ENCODE results near the gene SHMT2.

SHMT2 gene

GRCh38 chr12:57229634-57230380, at the start of gene SHMT2:
Gene SHMT2, plus strand, starts transcription at chr12:57229711. Its CDS starts 68 bp downstream, at chr12:57229779.
- peak; percentile 94 to 96 for DNase-seq

- no peak for DNase-seq
Observed at GRCh38 chr12:57180321-57180989, 49.1 kb upstream of the SHMT2 start.

- DNase-seq, result no peak
Observed at GRCh38 chr12:57181072-57181471, 48.4 kb upstream of the SHMT2 start.

DNA sequence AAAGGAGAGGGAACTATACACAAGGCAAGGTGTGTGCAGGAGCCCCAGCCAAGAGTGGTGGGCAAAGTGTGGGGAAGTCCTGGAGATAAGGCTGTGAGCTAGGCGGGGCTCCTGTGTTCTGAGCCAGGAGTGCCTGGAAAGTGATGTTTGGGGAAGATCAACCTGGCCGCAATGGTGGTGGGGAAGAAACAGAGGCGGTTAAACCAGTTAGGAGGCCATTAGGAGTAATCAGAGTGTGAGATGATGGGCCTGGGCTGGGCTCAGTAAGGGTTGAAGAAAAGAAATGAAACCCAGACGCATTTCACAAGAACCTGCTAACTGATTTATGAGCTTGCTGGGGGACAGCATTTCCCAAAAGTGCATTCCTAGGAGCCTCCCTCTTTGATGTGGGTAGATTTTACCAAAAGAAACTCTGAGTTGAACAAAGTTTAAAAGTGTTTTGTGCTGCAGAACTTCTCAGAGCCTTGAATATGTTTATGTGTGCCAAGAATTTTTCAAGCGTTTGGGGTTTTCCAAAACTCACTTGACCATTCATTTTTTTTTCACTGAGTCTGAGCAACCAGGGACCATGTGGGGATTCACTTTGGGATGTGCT, 47.9 kb upstream of the SHMT2 start:
- DNase-seq, result no peak

DNA sequence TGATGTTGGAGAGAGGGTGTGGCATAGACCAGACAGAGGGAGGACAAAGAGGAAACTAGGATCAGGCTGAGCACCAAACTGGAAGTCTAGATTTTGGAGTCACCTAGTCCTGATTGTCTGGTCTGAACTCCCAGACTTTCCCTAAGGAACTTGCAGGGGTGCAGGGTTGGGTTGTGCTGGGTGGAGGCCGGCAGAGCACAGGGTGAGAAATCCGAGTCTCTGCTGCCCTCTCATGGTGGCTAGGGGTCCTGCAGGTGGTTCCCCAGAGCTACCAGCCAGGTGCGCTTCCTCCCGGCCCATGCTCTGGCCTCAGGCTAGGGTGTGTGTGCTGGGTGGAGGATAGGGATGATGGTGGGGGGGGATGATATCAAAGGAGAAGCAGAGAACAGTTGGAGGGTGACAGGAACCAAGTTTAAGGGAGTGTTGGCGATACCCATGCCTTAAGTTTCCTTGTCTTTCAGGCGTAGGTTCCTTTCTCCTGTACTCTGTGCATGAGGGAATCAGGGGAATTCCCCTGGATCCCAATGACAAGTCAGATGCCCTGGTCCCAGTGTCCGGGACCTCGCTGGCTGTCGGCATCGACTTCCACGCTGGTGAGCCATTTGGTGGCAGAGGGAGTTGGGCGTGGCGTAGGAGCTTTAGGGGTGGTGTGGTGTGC, 46.5 kb upstream of the SHMT2 start:
- peak; percentile 77 to 79 for DNase-seq

DNA sequence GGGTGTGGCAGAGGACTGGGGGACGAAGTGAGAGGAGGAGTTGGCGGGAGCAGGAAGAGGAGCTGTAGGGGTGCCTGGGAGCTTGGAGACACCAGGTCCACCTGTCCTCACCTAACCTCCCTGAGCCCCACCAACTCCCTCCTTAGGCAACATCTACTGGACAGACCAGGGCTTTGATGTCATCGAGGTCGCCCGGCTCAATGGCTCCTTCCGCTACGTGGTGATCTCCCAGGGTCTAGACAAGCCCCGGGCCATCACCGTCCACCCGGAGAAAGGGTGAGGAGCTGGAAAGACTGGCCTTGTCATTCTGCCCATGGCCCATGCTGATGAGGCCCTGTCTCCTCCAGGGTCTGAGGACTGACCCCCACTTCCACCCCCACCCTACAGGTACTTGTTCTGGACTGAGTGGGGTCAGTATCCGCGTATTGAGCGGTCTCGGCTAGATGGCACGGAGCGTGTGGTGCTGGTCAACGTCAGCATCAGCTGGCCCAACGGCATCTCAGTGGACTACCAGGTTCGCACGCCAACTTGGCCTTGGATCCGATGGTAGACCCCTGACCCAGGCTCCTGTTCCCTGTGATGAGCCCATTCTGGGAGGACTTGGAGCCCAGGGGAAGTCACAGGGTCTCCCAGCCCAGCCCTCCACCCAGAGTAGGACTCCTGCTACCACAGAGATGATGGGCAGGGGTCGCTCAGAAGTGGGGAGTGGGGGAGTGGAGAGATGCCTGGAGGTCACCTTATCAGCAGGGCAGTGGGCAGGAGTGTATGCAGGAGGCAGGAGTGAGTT, 45.4 kb upstream of the SHMT2 start:
- no peak for DNase-seq

GRCh38 chr12:57185403-57185802, 44.1 kb upstream of the SHMT2 start:
- no peak for DNase-seq

DNA sequence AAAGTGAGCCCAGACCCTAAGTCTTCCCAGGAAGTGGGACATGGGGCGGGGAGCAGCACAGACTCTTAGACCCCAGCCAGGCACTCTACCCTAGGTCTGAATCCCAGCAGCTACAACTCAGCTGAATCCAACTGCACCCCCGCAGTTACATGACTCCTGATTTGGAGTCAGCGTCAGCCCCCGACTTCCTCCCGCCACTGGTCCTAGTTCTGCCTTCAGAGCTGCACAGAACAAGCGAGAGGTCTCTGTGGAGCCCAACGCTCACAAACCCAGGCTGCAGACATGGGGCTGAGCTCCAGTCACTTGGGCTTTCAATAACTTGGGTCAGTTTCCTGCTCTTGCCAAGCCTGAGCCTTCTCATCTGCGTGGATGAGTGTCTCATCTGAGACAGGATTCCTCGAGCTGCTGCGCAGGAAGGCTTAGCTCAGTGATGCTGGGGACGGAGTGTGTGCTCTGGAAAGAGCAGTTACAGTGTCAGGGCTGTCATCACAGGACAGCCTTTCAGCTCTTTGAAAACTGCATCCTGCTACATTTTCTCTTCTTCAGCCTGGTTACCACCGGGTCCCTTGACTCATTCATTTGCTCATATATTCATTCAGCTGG, 43.5 kb upstream of the SHMT2 start:
- no peak for DNase-seq

- no peak for DNase-seq
Observed at GRCh38 chr12:57187222-57188089, 42.1 kb upstream of the SHMT2 start.

DNA sequence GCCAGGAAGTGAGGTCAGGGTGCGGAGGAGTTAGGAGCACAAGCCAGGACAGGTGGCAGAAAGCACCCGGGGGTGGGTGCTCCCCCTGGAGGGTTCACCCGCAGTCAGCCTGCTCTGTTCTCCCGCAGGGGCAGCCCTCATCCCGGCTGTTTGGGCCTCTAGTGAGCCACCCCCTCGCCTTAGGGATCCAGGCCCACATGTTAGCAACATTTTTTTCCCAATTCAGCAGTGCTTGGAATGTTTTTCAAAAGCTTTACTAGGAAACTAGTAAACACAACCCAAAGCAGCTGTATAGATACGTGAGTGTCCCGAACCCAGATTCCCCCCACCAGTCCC, 41.5 kb upstream of the SHMT2 start:
- DNase-seq, result no peak

GRCh38 chr12:57190037-57190436, 39.5 kb upstream of the SHMT2 start:
- no peak for DNase-seq

DNA sequence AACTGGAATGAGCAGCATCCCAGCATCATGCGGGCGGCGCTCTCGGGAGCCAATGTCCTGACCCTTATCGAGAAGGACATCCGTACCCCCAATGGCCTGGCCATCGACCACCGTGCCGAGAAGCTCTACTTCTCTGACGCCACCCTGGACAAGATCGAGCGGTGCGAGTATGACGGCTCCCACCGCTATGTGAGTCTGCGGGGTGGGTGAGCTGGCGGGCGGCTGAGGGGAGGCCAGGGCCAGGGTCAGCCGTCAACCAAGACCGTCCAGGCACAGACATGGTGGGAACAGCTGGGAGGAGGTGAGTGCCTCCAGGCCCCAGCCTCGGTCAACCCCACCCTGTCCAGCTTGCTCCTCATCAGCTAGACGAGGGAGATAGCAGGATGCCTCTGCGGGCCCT, 38.7 kb upstream of the SHMT2 start:
- DNase-seq, result no peak

DNA sequence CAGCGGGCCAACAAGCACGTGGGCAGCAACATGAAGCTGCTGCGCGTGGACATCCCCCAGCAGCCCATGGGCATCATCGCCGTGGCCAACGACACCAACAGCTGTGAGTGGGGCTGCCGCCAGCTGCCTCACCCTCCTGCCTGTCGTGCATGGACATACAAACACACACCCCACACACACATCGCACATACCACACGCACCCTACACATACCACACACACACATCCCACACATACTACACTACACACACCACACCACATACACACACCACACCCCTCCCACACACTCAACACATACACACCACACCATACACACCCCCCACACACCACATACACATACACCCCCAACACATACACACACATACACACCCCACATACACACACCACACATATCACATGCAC, 38.1 kb upstream of the SHMT2 start:
- DNase-seq, result no peak

GRCh38 chr12:57192920-57193319, 36.6 kb upstream of the SHMT2 start:
- no peak for DNase-seq

GRCh38 chr12:57193706-57194245, 35.7 kb upstream of the SHMT2 start:
- DNase-seq, result no peak

- DNase-seq, result no peak
Observed at GRCh38 chr12:57194253-57194652, 35.3 kb upstream of the SHMT2 start.

GRCh38 chr12:57195186-57195585, 34.3 kb upstream of the SHMT2 start:
- no peak for DNase-seq

DNA sequence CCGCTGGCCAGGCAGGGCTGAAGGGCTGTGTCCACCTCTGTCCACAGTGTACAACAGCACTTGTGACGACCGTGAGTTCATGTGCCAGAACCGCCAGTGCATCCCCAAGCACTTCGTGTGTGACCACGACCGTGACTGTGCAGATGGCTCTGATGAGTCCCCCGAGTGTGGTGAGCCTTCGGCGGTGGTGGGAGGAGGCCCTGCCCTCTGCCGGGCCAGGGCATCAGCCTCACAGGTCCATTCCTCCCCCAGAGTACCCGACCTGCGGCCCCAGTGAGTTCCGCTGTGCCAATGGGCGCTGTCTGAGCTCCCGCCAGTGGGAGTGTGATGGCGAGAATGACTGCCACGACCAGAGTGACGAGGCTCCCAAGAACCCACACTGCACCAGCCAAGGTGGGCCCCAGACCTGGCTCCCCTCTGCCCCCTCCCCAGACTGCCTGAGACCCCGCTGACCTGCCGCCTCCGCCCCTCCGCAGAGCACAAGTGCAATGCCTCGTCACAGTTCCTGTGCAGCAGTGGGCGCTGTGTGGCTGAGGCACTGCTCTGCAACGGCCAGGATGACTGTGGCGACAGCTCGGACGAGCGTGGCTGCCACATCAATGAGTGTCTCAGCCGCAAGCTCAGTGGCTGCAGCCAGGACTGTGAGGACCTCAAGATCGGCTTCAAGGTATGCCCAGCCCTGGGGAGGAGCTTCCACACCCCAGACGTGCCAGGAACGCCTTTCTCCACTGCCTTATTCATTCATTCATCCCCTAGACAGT, 33.7 kb upstream of the SHMT2 start:
- DNase-seq, result no peak

DNA sequence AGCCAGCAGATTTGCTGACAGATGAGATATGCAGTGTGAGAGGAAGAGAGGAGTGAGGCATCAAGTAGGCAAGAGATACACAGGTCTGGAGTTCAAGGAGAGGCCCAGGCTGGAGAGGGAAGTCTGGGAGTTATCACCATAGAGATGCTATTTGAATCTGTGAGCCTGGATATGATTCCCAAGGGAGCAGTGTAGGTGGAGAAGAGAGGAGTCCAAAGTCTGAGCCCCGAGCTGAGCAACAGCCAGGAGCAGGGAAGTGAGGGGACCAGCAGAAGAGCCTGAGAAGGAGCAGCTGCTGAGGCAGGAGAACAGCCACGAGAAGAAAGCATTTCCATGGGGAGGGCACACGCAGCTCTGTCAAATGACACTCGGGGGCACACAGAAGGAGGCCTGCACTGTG, 33.1 kb upstream of the SHMT2 start:
- no peak for DNase-seq

DNA sequence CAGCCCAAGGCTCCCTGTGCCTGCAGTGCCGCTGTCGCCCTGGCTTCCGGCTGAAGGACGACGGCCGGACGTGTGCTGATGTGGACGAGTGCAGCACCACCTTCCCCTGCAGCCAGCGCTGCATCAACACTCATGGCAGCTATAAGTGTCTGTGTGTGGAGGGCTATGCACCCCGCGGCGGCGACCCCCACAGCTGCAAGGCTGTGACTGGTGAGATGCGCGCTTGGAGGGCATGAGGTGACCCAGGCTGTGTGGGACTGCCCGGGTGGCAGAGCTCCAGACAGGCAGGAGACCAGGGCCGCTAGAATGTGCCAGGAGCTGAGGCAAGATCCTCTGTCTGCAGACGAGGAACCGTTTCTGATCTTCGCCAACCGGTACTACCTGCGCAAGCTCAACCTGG, 32.6 kb upstream of the SHMT2 start:
- DNase-seq, result no peak
